Activated T-helper 9 cell treated with anti-CD3 and anti-CD28 coated beads, Interleukin-2, amount 50 U/mL, for 16 hours (primary cell): ENCODE data around the gene STK24.
"Not testable (repeated sequence)": the region's sequence is repeated elsewhere in the genome, so short reads cannot be mapped to it uniquely, and the experiment has no call there.

ENCODE experiments used
- DNase-seq: peaks from one replicate; pipeline ENCODE4 v3.0.0-alpha.2; 2020; ENCODE audit warnings: low read depth

Gene STK24

DNA sequence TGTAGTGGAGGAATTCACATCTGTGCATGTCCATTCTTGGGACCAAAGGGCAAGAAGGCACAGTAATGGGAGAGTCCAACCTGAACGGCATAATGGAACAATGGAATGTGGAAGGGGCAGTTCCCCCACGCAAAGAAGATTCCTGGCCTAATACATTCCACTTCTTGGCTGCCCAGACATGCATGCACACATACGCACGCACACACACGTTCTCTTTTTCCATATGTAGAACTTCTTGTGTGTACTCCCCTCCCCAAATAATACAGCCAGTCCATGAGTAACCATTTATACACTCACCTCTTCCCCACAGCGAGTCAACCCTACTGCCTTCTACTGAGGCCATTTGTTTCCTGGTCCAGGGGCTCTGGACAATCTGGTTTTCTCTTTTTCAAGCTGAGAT lies 6.0 kb upstream of the STK24 start:
- no peak for DNase-seq

- no peak for DNase-seq
Observed at GRCh38 chr13:98581971-98582702, 5.2 kb upstream of the STK24 start.

DNA sequence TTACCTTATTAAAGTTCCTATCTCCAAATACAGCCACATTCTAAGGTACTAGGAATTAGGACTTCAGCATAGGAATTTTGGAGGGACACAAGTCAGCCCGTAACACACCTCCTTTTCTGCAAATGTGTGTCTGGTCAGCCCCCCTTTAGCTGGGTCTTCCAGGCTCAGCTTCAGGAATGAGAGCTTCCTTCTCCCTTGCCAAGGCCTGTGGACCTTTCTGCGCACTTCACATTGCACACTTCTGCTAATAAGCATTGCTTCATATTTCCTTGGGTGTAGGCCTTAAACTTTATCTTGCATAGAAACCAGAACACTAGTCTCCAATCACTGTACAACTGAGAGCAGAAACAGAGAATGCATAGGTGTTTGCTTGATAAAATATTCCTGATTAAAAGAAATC lies 4.5 kb upstream of the STK24 start:
- DNase-seq, result no peak

- DNase-seq, result no peak
Observed at GRCh38 chr13:98580420-98580819, 3.5 kb upstream of the STK24 start.

GRCh38 chr13:98577836-98578285 lies 954 bp upstream of the STK24 start:
- no peak for DNase-seq

- DNase-seq, result no peak
Observed at GRCh38 chr13:98576200-98576945, 534 bp downstream of the STK24 start.

- DNase-seq, result no peak
Observed at GRCh38 chr13:98575904-98576199, 1.1 kb downstream of the STK24 start.

GRCh38 chr13:98575009-98575903 lies 1.7 kb downstream of the STK24 start:
- no peak for DNase-seq

DNA sequence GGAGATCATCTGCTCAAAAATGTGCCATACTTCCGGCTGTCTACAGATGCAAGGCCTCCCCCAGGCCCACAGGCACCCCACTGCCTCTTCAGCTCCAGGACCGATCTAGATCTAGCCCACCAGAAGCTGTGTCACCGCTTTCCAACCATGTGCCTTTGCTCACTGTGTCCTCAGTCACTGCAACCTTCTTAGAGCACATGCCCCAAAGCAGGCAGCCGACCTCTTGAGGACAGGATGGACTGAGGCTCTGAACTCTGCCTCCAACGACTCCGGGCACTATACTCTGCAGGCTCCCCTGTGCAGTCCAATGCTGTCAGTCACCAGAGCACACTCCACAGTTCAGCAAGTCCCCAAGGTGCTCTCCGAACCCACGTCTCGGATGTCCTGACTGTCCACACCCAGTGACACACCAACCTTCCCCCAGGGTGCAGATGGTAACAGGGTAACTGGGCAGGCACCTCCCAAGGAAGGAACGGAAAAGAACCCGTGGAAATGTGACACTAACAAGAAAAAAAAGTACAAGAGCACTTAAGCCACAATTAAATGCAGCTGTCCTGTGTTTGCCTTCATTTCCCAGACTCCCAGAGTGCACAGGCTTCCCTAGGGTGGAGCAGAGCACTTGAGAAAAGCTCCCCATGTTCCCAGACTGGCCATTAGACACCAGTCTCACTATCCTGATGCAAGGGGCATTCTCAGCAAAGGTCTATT lies 4.8 kb downstream of the STK24 start:
- DNase-seq, result no peak

DNA sequence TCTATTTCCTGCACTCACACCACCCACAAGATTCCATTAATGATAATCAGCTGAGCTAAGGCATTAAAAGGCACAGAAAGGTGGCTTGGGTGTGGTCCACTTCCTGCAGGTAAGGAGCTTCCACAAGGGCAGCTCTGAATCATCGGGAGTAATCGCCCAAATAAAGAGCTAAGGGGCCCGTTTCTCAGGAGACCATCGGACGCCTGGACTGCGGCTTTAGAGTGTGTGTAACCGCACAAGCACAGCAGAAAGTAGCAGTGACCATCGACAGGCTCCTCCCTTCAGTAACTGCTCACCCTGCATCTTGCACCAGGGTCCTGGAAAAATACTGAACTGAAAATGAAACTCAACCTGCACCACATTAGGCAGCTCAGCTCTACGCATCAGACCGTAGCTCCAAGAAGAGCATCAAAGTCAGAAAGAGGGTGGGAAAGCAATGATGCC lies 6.0 kb downstream of the STK24 start:
- no peak for DNase-seq

GRCh38 chr13:98569494-98570367 lies 7.2 kb downstream of the STK24 start:
- not testable (repeated sequence) for DNase-seq

- no peak for DNase-seq
Observed at GRCh38 chr13:98568918-98569317, 8.0 kb downstream of the STK24 start.

DNA sequence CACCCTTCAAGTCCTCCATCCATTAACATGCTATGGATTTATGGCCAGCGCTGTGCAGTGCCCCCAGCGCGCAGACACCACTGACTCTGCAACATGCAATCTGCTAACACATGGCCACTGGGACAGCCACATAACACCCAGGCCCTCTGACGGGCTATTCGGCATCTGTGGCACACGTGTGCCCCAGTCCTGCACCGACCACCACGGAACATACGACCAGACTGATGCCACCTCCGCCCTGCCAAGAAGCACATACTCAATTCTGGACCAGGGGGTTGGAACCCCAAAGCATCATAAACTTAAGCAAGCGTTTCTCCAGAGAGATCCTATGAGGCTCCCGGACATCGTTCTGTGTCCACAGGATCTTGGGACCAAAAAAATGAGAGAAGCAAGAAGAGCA lies 9.8 kb downstream of the STK24 start:
- no peak for DNase-seq

DNA sequence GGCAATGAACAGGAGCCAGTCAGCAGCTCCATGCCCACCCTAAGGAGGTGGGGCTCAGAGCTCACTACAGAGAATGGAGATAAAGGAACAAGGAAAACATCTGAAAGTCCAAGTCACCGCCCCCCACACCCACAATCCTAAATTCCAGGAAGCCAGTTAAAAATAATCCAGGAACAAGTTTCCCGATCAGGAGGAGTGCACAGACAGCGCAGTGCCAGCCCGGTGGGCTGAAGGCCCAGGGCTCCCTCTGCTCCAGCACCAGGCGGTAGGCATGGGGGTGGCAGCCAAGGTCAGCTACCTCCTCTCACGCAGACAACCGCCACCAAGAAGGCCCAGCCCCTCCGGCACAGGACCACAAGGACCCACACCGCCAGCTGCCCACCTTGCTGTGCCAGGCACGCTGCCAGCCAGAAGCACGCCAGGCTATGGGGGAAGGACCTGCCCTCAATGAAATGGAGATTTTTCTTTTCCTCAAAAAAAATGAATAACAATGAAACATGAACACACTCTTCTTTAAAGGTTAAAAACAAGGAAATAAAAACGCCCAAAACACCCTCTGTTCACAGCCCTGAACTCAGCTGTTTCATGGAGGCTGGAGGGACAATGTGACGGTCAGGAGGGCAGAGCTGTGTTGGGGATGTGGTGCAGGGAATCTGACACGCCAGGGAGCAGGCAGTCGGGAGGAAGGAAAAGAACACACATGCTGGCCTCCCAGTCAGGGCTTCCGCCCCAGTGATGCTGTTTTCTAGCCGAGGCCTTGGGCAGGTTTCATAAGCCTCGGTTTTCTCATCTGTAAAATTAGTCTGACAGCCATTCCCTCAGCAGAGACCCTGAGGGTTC lies 11.0 kb downstream of the STK24 start:
- no peak for DNase-seq

DNA sequence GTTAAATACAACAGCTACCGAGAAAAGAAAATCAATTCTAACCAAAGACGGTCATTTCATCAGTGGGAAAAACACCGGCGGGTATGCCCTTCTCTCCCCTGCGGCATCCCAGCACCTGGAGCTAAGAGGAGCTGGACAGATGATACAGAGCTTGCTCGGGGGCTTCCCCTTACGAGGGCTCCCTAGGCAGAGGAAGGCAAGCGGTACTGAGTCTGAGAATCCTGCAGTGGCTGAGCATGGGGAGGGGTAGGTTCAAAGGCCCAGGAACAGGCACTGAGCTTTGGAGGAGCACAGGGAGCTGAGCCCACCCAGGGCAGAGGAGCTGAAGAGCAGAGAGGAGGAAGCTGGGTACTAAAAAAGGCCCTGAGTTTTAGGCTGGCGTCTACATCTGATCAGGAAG lies 12.7 kb downstream of the STK24 start:
- no peak for DNase-seq

DNA sequence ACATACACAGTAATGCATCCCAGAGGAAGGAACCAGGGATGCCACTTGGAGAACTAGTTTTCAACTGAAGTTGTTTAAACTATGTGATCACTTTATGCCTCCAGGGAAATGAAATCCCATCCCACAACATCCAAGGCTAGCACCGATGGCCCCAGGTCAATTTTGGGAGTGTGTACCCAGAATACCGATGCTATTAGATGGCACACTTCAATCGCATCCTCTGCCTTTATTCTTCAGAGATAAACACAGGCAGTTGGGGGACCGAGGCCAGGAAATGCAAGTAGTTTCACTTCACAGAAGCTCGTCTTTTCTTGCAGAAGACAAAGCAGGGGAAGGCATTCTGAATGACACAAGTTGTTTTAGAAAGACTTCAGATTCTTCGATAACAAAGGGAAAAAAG lies 13.8 kb downstream of the STK24 start:
- DNase-seq, result no peak

DNA sequence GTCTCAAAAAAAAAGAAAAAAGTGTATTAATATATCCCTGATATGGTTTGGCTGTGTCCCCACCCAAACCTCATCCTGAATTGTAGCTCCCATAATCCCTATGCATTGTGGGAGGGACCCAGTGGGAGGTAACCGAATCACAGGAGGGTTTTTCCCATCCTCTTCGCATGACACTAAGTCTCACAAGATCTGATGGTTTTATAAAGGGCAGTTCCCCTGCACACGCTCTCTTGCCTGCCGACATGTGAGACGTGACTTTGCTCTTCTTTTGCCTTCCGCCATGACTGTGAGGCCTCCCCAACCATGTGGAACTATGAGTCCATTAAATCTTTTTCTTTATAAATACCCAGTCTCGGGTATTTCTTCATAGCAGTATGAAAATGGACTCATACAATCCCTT lies 17.7 kb downstream of the STK24 start:
- DNase-seq, result no peak

DNA sequence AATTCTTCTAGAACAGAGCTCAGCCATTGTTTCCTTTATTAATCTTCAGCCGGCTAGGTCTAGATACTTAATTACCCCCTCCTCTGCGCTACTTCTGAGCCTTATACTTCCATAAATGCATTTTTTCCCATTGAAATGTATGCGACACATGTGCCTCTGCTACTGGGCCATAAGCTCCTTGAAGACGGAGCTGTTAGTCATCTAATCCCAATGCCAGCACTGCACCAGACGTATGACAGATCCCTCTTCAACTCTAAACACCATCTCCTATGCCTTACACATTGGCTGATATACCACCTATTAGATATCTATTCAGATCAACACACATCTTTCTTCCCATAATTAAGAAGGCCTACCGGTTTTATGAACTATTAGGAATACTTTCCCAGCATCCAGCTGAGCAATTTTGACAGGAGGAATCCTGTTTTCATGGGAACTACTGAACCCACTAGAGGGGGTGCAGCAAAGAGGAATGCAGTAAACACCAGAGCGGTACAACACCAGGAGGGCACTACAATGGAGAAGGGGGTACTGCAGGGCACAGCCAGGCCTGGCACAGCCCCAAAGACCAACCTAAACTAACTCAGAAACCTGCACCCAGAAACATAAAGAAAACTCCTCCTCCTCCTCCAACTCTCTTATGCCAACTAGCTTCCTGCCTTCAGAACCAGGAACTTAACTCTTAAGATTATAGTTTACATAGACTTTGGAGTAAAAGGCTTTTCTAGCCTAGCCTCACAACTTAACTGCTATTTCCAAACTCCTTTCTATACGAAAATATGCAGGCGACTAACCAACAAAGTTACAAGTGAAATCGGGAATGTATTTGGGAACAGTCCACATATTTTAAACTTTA lies 18.7 kb downstream of the STK24 start:
- DNase-seq, result no peak

- DNase-seq, result peak; percentile 25
Observed at GRCh38 chr13:98556968-98557631, 19.8 kb downstream of the STK24 start.
